ENCODE measurements around the gene RASL10A.

Gene RASL10A

GRCh38 chr22:29337631-29338284 is 22.3 kb upstream of the RASL10A start:
- DNase-seq, result no peak

- DNase-seq, result peak; percentile 5
Observed at GRCh38 chr22:29336751-29337490, 21.4 kb upstream of the RASL10A start.

- DNase-seq, result no peak
Observed at GRCh38 chr22:29335656-29336055, 20.2 kb upstream of the RASL10A start.

GRCh38 chr22:29334696-29335344 is 19.3 kb upstream of the RASL10A start:
- peak; percentile 77 for DNase-seq

GRCh38 chr22:29334148-29334547 is 18.7 kb upstream of the RASL10A start:
- no peak for DNase-seq

- DNase-seq, result no peak
Observed at GRCh38 chr22:29332886-29333496, 17.5 kb upstream of the RASL10A start.

- DNase-seq, result no peak
Observed at GRCh38 chr22:29331658-29332300, 16.3 kb upstream of the RASL10A start.

GRCh38 chr22:29331213-29331612 is 15.7 kb upstream of the RASL10A start:
- DNase-seq, result no peak

- no peak for DNase-seq
Observed at GRCh38 chr22:29330753-29331152, 15.3 kb upstream of the RASL10A start.

- DNase-seq, result no peak
Observed at GRCh38 chr22:29330291-29330690, 14.8 kb upstream of the RASL10A start.

- DNase-seq, result no peak
Observed at GRCh38 chr22:29329581-29329980, 14.1 kb upstream of the RASL10A start.

- no peak for DNase-seq
Observed at GRCh38 chr22:29328566-29329500, 13.3 kb upstream of the RASL10A start.

- no peak for DNase-seq
Observed at GRCh38 chr22:29328055-29328454, 12.6 kb upstream of the RASL10A start.

GRCh38 chr22:29327089-29327764 is 11.7 kb upstream of the RASL10A start:
- DNase-seq, result no peak

- DNase-seq, result no peak
Observed at GRCh38 chr22:29326481-29326880, 11.0 kb upstream of the RASL10A start.

GRCh38 chr22:29325785-29326315 is 10.4 kb upstream of the RASL10A start:
- DNase-seq, result no peak

GRCh38 chr22:29325356-29325755 is 9.9 kb upstream of the RASL10A start:
- no peak for DNase-seq

- DNase-seq, result no peak
Observed at GRCh38 chr22:29323641-29324040, 8.1 kb upstream of the RASL10A start.

- DNase-seq, result no peak
Observed at GRCh38 chr22:29320546-29320945, 5.0 kb upstream of the RASL10A start.

- DNase-seq, result no peak
Observed at GRCh38 chr22:29319072-29319471, 3.6 kb upstream of the RASL10A start.

- DNase-seq, result no peak
Observed at GRCh38 chr22:29317827-29318454, 2.4 kb upstream of the RASL10A start.
